ENCODE results near the gene RBM11. TPM values are rescaled to one million over a fixed set of nuclear protein-coding genes. Genes with fewer than 3 reads are reported as not detected.

The RBM11 gene
- total and polyA plus RNA-seq, 9 of the 15 experiments (the other 6 are each of a cell fraction or from before 2014, with no cell fraction given), result 0.98 to 5.3 (median 2.9) TPM

- TF ChIP-seq CLOCK (CRISPR knock-in tag; IDR thresholded peaks at IDR 0.05; ENCODE audit: borderline replicate concordance), result no peak
- no peak for TF ChIP-seq GTF2E2 (tag; IDR thresholded peaks at IDR 0.05)
- peak; percentile 74 for TF ChIP-seq SMARCA4 (IDR thresholded peaks at IDR 0.05)
- no peak for TF ChIP-seq ZNF586 (CRISPR knock-in tag; conservative IDR thresholded peaks at IDR 0.05)
- no peak for TF ChIP-seq ZBED1 (IDR thresholded peaks at IDR 0.05)
- no peak for TF ChIP-seq CCAR2 (IDR thresholded peaks at IDR 0.05; ENCODE audit: low read depth, low read length)
- TF ChIP-seq SMARCB1 (IDR thresholded peaks at IDR 0.05; ENCODE audit: insufficient read length, low read depth), result no peak
- TF ChIP-seq RBM17 (IDR thresholded peaks at IDR 0.05; ENCODE audit: borderline replicate concordance, low read depth, low read length), result no peak
- TF ChIP-seq ELF1 (tag; IDR thresholded peaks at IDR 0.05), result no peak
- no peak for TF ChIP-seq SETDB1 (IDR thresholded peaks at IDR 0.05; ENCODE audit: low read length)
- peak; percentile 69 for TF ChIP-seq MEF2D (tag; conservative IDR thresholded peaks at IDR 0.05; ENCODE audit: low read depth)
- TF ChIP-seq JUN (IDR thresholded peaks at IDR 0.05; ENCODE audit: borderline replicate concordance, low read depth, low read length), result no peak
- no peak for TF ChIP-seq JUN (CRISPR knock-in tag; IDR thresholded peaks at IDR 0.05; ENCODE audit: borderline replicate concordance)
- TF ChIP-seq E2F8 (IDR thresholded peaks at IDR 0.05; ENCODE audit: low read depth, partially characterized antibody), result no peak
- TF ChIP-seq PCBP2 (IDR thresholded peaks at IDR 0.05; ENCODE audit: low read depth, low read length, poor library complexity, severe bottlenecking), result no peak
- TF ChIP-seq ESRRB (CRISPR knock-in tag; IDR thresholded peaks at IDR 0.05; ENCODE audit: borderline replicate concordance), result no peak
- TF ChIP-seq FOXA3 (CRISPR knock-in tag; conservative IDR thresholded peaks at IDR 0.05 in 1 of 2, IDR thresholded peaks at IDR 0.05 in 1 of 2), result no peak
Observed at GRCh38 chr21:14271053-14271452, 55.1 kb downstream of the RBM11 start (continued).

All from K562 (cell line).